HG02938 (cell line): ENCODE measurements around the gene ZZZ3.
A peak's percentile ranks its signal among the peaks of the same experiment; 100 is the strongest.
"Not testable (repeated sequence)": the region's sequence is repeated elsewhere in the genome, so short reads cannot be mapped to it uniquely, and the experiment has no call there.

Source experiments
- ATAC-seq: cut with Tn5 transposase; IDR thresholded peaks from one replicate; pipeline ENCODE4 v1.9.1; 2021; ENCODE audit warnings: mild to moderate bottlenecking, moderate library complexity; ENCODE audit not compliant: unreplicated experiment

Gene ZZZ3

GRCh38 chr1:77682460-77683159, at the start of gene ZZZ3:
TSS of gene ZZZ3 (minus strand) at chr1:77682658. CDS start at chr1:77633354, 49,304 bp downstream.
- ATAC-seq = peak; percentile 74

GRCh38 chr1:77732090-77732489, 49.6 kb upstream of the ZZZ3 start:
- no peak for ATAC-seq

- ATAC-seq = no peak
Observed at GRCh38 chr1:77725706-77726105, 43.2 kb upstream of the ZZZ3 start.

GRCh38 chr1:77718181-77718580, 35.7 kb upstream of the ZZZ3 start:
- no peak for ATAC-seq

- no peak for ATAC-seq
Observed at GRCh38 chr1:77716065-77716464, 33.6 kb upstream of the ZZZ3 start.

GRCh38 chr1:77709727-77710126, 27.3 kb upstream of the ZZZ3 start:
- no peak for ATAC-seq

- ATAC-seq = no peak
Observed at GRCh38 chr1:77706321-77706720, 23.9 kb upstream of the ZZZ3 start.

GRCh38 chr1:77704736-77705135, 22.3 kb upstream of the ZZZ3 start:
- ATAC-seq = no peak

- not testable (repeated sequence) for ATAC-seq
Observed at GRCh38 chr1:77699673-77700072, 17.2 kb upstream of the ZZZ3 start.

GRCh38 chr1:77697441-77697840, 15.0 kb upstream of the ZZZ3 start:
- ATAC-seq = no peak

- peak; percentile 60 for ATAC-seq
Observed at GRCh38 chr1:77688939-77689338, 6.5 kb upstream of the ZZZ3 start.

GRCh38 chr1:77687519-77687906, 5.1 kb upstream of the ZZZ3 start:
- no peak for ATAC-seq

GRCh38 chr1:77686796-77687518, 4.5 kb upstream of the ZZZ3 start:
- no peak for ATAC-seq

- peak; percentile 66 for ATAC-seq
Observed at GRCh38 chr1:77683160-77684148, 996 bp upstream of the ZZZ3 start.

- ATAC-seq = no peak
Observed at GRCh38 chr1:77680173-77680572, 2.3 kb downstream of the ZZZ3 start.

- ATAC-seq = no peak
Observed at GRCh38 chr1:77678660-77679610, 3.5 kb downstream of the ZZZ3 start.

- not testable (repeated sequence) for ATAC-seq
Observed at GRCh38 chr1:77674807-77675206, 7.7 kb downstream of the ZZZ3 start.

- ATAC-seq = no peak
Observed at GRCh38 chr1:77673716-77674355, 8.6 kb downstream of the ZZZ3 start.

- no peak for ATAC-seq
Observed at GRCh38 chr1:77673030-77673429, 9.4 kb downstream of the ZZZ3 start.

GRCh38 chr1:77672374-77672773, 10.1 kb downstream of the ZZZ3 start:
- no peak for ATAC-seq
